Measurements from ENCODE around the gene IL4R.
"Not testable (repeated sequence)": the region's sequence is repeated elsewhere in the genome, so short reads cannot be mapped to it uniquely, and the experiment has no call there.

The IL4R gene

DNA sequence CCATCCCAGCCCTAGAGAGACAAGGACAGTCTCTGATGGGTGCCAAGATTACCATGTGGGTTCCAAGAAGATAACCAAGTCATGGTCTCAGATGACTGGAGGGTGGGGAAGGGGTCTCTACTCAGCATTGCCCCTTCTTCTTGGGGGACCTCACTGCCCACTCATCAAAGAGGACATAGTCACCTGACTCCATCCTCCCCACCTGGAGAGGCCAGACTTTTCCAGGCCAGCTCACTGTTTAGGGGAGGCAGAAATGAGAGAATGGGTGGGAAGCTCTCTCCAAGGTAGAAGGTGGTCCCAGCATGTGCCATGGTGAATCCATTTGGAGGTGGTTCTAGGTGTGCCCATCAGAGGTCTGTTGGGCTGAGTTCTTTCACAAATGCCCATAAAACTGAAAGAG is 67.5 kb downstream of the IL4R start:
- DNase-seq (ENCODE audit: low read depth), result no peak

DNA sequence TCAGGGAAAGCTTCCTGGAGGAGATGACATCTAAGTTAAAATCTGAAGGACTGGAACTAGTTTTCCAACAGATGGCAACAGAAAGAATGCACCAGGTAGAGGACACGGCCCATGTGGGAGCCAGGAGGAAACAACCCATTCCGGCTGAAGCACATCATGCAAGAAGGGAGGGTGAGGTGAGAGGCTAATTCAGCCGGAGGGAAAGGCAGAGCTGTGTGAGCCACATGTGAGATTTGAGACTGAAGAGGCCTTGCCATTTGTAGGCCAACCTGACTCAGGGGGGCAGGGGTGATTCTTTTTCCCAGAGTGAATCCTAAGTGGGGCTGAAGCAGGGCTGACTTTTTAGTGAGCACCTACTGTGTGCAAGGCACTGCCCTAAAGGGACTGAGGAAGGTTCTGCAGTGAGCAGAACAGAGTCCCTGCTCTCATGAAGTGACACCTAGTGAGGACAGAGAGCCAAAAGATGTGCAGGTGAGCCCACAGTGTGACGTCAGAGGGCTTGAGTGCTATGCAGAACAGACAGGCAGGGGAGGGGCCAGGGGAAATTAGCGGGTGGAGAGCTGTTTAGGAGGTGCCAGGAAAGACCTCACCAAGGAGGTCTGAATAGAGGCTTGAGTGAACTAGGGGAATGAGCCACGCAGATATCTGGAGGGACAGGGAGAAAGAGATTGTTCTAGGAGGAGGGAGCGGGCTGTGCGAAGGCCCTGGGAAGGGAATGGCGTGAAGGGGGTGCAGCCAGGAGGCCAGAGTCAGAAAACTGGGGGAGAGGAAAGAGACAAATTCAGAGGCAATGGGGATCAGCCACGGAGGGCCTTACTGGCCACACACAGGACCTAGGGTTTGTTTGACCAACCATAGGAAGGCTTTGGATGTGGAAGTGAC is 68.4 kb downstream of the IL4R start:
- no peak for DNase-seq (ENCODE audit: low read depth)

- DNase-seq (ENCODE audit: low read depth), result no peak
Measured at GRCh38 chr16:27383556-27384243, 69.9 kb downstream of the IL4R start.

DNA sequence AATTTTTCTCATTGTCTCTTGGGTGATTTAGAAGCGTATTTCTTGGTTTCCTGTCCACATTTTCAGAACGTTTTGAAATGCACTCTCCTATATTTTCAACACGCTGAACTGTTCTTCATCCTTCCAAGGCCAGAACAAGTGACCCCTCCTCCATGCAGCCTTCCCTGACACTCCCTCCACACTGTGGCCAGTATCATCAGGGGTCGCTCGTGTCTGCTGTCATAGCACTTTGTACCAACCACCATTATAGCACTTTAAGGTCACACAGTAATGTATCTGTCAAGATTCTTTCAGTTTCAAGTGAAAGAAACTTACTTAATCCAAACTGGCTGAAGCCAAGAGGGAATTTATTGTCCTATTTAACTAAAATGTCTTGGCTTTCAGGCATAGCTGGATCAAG is 70.7 kb downstream of the IL4R start:
- DNase-seq (ENCODE audit: low read depth), result no peak

- no peak for DNase-seq (ENCODE audit: low read depth)
Measured at GRCh38 chr16:27385398-27385797, 71.6 kb downstream of the IL4R start.

DNA sequence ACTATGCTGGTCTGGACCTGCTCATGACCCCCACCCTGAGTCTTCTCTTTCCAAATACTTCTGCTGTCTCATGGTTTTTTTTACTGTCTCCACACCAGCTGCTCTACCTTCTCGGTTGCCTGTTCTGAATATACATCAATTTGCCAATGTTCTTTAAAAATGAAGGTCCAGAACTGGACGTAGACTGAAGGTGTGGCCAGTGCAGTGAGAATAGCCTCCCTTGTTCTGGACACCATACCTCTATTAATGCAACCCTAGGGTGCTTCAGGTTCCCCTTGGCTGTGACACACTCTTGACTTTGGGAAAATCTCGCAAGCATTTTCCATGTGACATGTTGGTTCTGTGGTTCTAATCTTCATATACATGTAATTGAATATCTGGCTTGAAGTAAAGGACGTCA is 72.9 kb downstream of the IL4R start:
- no peak for DNase-seq (ENCODE audit: low read depth)

DNA sequence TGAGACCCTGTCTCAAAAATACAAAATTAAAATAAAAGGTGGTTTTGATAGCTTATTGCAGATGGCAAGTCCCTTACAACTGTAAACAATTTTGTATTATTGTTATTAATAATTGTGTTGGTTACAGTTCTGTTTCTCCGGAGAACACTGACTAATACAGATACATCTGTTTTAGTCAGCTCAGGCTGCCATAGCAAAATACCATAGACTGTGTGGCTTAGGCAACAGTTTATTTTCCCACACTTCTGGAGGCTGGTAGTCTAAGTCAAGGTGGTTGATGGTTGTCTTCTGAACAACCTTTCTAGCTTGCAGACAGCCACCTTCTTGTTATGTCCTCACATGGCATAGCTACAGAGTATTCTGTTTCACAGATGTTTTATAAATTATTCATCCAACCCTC is 74.0 kb downstream of the IL4R start:
- no peak for DNase-seq (ENCODE audit: low read depth)

DNA sequence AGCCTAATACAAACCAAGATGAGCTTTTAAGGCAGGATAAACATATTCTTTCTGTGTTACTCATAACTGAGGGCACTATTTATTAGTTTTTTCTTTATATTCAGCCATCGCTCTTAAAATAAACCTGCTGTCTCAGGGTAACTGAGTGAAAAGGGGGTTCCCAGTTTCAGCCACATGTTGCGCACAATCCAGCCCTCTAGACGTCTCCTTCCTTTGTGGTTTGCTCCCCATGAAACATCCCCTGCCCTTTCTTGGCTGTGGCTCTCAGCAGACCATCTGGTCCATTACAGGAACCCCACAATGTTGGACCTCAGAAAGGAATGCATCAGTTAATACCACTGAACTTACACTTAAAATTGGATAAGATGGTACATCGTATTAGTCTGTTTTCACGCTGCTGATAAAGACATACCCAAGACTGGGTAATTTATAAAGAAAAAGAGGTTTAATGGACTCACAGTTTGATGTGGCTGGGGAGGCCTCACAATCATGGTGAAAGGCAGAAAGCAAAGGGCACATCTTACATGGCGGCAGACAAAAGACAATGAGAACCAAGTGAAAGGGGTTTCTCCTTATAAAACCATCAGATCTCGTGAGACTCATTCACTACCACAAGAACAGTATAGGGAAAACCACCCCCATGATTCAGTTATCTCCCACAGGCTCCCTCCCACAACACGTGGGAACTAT is 75.6 kb downstream of the IL4R start:
- DNase-seq (ENCODE audit: low read depth), result no peak

DNA sequence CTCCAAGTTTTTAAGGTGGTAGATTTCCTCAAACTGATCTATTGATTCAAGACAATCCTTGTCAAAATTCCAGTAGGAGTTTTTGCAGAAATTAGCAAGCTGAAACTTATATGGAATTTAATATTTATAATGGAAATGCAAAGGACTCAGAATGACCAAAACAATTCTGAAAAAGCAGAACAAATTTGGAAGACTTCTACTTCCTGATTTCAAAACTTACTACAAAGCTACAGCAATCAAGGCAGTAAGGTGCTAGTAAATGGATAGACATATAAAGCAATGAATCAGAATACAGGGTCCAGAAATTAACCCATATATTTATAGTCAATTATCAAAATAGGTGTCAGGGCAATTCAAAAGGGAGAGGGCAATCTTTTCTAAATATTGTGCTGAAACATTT is 76.4 kb downstream of the IL4R start:
- DNase-seq (ENCODE audit: low read depth), result no peak

- no peak for DNase-seq (ENCODE audit: low read depth)
Measured at GRCh38 chr16:27392671-27393070, 78.9 kb downstream of the IL4R start.

- no peak for DNase-seq (ENCODE audit: low read depth)
Measured at GRCh38 chr16:27394516-27394915, 80.7 kb downstream of the IL4R start.

- DNase-seq (ENCODE audit: low read depth), result not testable (repeated sequence)
Measured at GRCh38 chr16:27398341-27398893, 84.6 kb downstream of the IL4R start.

GRCh38 chr16:27398894-27399853 is 85.4 kb downstream of the IL4R start:
- no peak for DNase-seq (ENCODE audit: low read depth)

GRCh38 chr16:27399969-27400368 is 86.2 kb downstream of the IL4R start:
- no peak for DNase-seq (ENCODE audit: low read depth)

GRCh38 chr16:27400751-27401620 is 87.2 kb downstream of the IL4R start:
- DNase-seq (ENCODE audit: low read depth), result no peak

GRCh38 chr16:27401768-27402568 is 88.2 kb downstream of the IL4R start, which contains the start of gene IL21R:
IL21R (plus strand) TSS chr16:27402174; CDS start chr16:27430072, 27,898 bp downstream.
- DNase-seq (ENCODE audit: low read depth), result no peak

- DNase-seq (ENCODE audit: low read depth), result no peak
Measured at GRCh38 chr16:27402569-27402963, 88.8 kb downstream of the IL4R start.

- no peak for DNase-seq (ENCODE audit: low read depth)
Measured at GRCh38 chr16:27402964-27403600, 89.3 kb downstream of the IL4R start.

- no peak for DNase-seq (ENCODE audit: low read depth)
Measured at GRCh38 chr16:27403601-27403992, 89.8 kb downstream of the IL4R start.
